Fibroblast of lung (primary cell): ENCODE measurements around the gene CCDC88C.

Source experiments
- CTCF ChIP-seq, 2 donors: IDR thresholded peaks in 1 of 2; conservative IDR thresholded peaks in 1 of 2; 1 replicate in 1 of 2; 2 replicates in 1 of 2; pipeline ENCODE4 v1.5.1; 2011 to 2012; ENCODE audit warnings: low read length in 2 of 2, control low read depth in 1 of 2, inconsistent platforms in 1 of 2, low read depth in 1 of 2, mild to moderate bottlenecking in 1 of 2
- EZH2 ChIP-seq: IDR thresholded peaks from 2 replicates; pipeline ENCODE4 v1.5.1; 2012; ENCODE audit warnings: low read length, control low read depth, mild to moderate bottlenecking; ENCODE audit errors: missing control alignments

DNA sequence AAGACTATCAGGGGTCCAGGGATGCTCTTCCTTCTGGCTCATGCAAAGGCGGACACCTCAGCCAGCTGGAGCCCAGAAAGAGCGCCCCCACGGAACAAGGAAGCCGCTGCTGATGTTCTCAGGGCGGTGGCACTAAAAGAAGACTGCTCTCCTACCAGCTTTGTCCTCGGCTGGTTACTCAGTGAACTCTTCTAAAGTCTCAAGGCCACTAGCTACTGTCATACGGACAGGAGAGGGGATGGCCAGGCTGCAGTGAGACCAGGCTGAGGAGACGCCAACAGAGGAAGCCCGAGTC is 59.6 kb downstream of the CCDC88C start:
- no peak for TF ChIP-seq CTCF (conservative IDR thresholded peaks at IDR 0.05 in 1 of 2, IDR thresholded peaks at IDR 0.05 in 1 of 2; ENCODE audit: low read depth in 1 of 2, low read length in 2 of 2)
- TF ChIP-seq EZH2, result no peak
